NCI-H748 (cell line): ENCODE data around the gene PTCH1.

Experiments used
- DNase-seq: peaks from one replicate; lab custom pipeline; 2025; ENCODE audit not compliant: unreplicated experiment; lab: John Stamatoyannopoulos, UW

PTCH1 gene

GRCh38 chr9:95516734-95517558 is at the start of gene PTCH1:
Gene PTCH1 (minus strand): TSS chr9:95516971.
- DNase-seq = peak; percentile 66

- DNase-seq = no peak
These were observed 49.2 kb upstream of the PTCH1 start for GRCh38 chr9:95565982-95566381.

GRCh38 chr9:95561913-95562312 is 45.1 kb upstream of the PTCH1 start:
- DNase-seq = no peak

- DNase-seq = no peak
These were observed 40.4 kb upstream of the PTCH1 start for GRCh38 chr9:95557142-95557541.

GRCh38 chr9:95556521-95556920 is 39.8 kb upstream of the PTCH1 start:
- peak; percentile 31 for DNase-seq

- no peak for DNase-seq
These were observed 36.2 kb upstream of the PTCH1 start for GRCh38 chr9:95552814-95553546.

GRCh38 chr9:95552255-95552654 is 35.5 kb upstream of the PTCH1 start:
- no peak for DNase-seq

GRCh38 chr9:95551406-95551805 is 34.6 kb upstream of the PTCH1 start:
- DNase-seq = no peak

GRCh38 chr9:95545831-95546567 is 29.2 kb upstream of the PTCH1 start:
- no peak for DNase-seq

GRCh38 chr9:95533996-95534680 is 17.4 kb upstream of the PTCH1 start:
- DNase-seq = no peak

- no peak for DNase-seq
These were observed 13.1 kb upstream of the PTCH1 start for GRCh38 chr9:95529910-95530309.

GRCh38 chr9:95528908-95529502 is 12.2 kb upstream of the PTCH1 start:
- no peak for DNase-seq

GRCh38 chr9:95522871-95523370 is 6.2 kb upstream of the PTCH1 start:
- DNase-seq = no peak

- DNase-seq = no peak
These were observed 4.9 kb upstream of the PTCH1 start for GRCh38 chr9:95521699-95522098.

GRCh38 chr9:95517559-95518425 is 1.0 kb upstream of the PTCH1 start:
- DNase-seq = no peak

- DNase-seq = peak; percentile 60
These were observed 494 bp downstream of the PTCH1 start for GRCh38 chr9:95516221-95516733.

- peak; percentile 83 for DNase-seq
These were observed 1.3 kb downstream of the PTCH1 start for GRCh38 chr9:95515272-95516113.

GRCh38 chr9:95514342-95514741 is 2.4 kb downstream of the PTCH1 start:
- no peak for DNase-seq
